ENCODE results near the gene GULP1. TPM values are rescaled to one million over a fixed set of nuclear protein-coding genes. Genes with fewer than 3 reads are reported as not detected.

GULP1 gene
- total RNA-seq, 1 donor from 2014 or later, result 39.1 TPM

DNA sequence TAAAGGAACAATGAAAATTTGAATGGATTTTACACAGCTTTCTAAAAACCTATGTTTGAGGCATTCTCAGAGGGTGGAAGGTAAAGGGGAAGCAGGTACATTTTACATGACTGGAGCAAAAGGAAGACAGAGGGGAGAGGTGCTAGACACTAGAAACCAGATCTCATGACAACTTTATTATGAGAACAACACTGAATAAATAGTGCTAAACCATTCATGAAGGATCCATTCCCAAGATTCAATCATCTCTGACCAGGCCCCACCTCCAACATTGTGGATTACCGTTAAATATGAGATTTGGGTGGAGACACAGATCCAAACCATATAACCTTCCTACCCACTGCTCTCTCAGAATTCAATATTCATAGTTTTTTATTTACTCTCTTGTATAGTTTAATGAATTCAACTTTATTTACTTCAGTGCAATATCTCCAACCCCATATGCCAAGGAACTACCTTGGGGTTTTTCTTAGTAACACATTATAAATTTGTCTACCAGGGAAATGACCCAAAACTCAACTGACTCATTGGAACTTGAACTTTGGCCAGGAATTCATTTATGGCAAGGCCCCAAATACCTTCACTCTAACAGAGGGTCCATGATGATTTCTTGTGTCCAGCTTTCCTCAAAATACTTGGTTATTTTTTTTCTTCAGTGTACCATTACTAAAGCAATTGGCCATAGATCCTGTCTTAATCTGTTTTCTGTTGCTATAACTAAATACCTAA lies 317.8 kb downstream of the GULP1 start:
- Mint-ChIP-seq H3K36me3 (ENCODE audit: low read depth) (peaks cover 9% of the 10 kb centered on the region), H3K4me1 (no peaks in the 10 kb centered on the region), H3K4me3 (no peak overlapping the region), H3K27me3 (ENCODE audit: low read depth) (no peaks in the 10 kb centered on the region), H3K27ac (ENCODE audit: unreplicated experiment) (no peak overlapping the region), H3K9me3 (peaks cover 17% of the 10 kb centered on the region)
- no peak for DNase-seq (ENCODE audit: low read depth, low spot score)
- TF ChIP-seq CTCF (conservative IDR thresholded peaks at IDR 0.05), result no peak

- Mint-ChIP-seq H3K36me3 (ENCODE audit: low read depth) (peaks cover 5% of the 10 kb centered on the region), H3K9me3 (peaks cover 17% of the 10 kb centered on the region), H3K4me1 (no peaks in the 10 kb centered on the region), H3K4me3 (no peak overlapping the region), H3K27ac (ENCODE audit: unreplicated experiment) (no peak overlapping the region), H3K27me3 (ENCODE audit: low read depth) (no peaks in the 10 kb centered on the region)
- no peak for TF ChIP-seq CTCF (conservative IDR thresholded peaks at IDR 0.05)
- no peak for DNase-seq (ENCODE audit: low read depth, low spot score)
Measured at GRCh38 chr2:188610050-188610444, 318.4 kb downstream of the GULP1 start.

- TF ChIP-seq CTCF (conservative IDR thresholded peaks at IDR 0.05), result no peak
- no peak for DNase-seq (ENCODE audit: low read depth, low spot score)
- no peaks in the 10 kb centered on the region for H3K4me1 Mint-ChIP-seq
- no peak overlapping the region for H3K27ac Mint-ChIP-seq (ENCODE audit: unreplicated experiment)
- H3K27me3 Mint-ChIP-seq (ENCODE audit: low read depth), result no peaks in the 10 kb centered on the region
- peaks cover 14% of the 10 kb centered on the region for H3K9me3 Mint-ChIP-seq
- peaks cover 2% of the 10 kb centered on the region for H3K36me3 Mint-ChIP-seq (ENCODE audit: low read depth)
- no peak overlapping the region for H3K4me3 Mint-ChIP-seq
Measured at GRCh38 chr2:188610827-188611226, 319.2 kb downstream of the GULP1 start.

DNA sequence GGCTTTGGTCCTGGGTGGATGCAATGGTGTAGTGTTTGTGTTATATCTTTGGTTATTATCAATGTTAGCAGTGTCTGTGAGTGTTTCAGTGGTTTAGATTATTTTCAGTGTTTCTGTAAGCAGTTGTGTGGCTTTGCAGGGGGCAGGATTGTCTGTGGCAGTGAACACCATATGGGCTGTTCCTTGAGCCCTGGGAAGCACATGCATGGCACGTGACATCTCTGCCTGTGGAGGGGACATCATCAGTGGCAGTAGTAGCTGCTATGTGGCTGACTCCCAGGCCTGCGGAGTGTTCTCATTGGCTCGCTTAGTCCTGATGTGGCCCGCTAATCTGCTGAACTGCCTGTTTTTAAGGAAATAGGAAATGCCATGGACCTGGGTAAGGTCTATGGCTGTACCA lies 327.5 kb downstream of the GULP1 start:
- Mint-ChIP-seq H3K9me3 (peaks cover 11% of the 10 kb centered on the region), H3K4me3 (no peak overlapping the region), H3K4me1 (no peaks in the 10 kb centered on the region), H3K27me3 (ENCODE audit: low read depth) (no peaks in the 10 kb centered on the region), H3K27ac (ENCODE audit: unreplicated experiment) (no peak overlapping the region), H3K36me3 (ENCODE audit: low read depth) (no peaks in the 10 kb centered on the region)
- DNase-seq (ENCODE audit: low read depth, low spot score), result no peak
- TF ChIP-seq CTCF (conservative IDR thresholded peaks at IDR 0.05), result no peak

GRCh38 chr2:188620916-188621315 lies 329.2 kb downstream of the GULP1 start:
- Mint-ChIP-seq H3K4me1 (no peaks in the 10 kb centered on the region), H3K4me3 (no peak overlapping the region), H3K27ac (ENCODE audit: unreplicated experiment) (peak overlapping the region; percentile 87), H3K27me3 (ENCODE audit: low read depth) (no peaks in the 10 kb centered on the region), H3K9me3 (peaks cover 11% of the 10 kb centered on the region), H3K36me3 (ENCODE audit: low read depth) (no peaks in the 10 kb centered on the region)
- TF ChIP-seq CTCF (conservative IDR thresholded peaks at IDR 0.05), result no peak
- DNase-seq (ENCODE audit: low read depth, low spot score), result no peak

Data from neural crest cell (in vitro differentiated cells).